Measurements from ENCODE around the gene KIF3C. TPM values are rescaled to one million over a fixed set of nuclear protein-coding genes. Genes with fewer than 3 reads are reported as not detected.

KIF3C gene
- total and polyA plus RNA-seq, 2 experiments from 2014 or later = 7.0 to 7.2 TPM

DNA sequence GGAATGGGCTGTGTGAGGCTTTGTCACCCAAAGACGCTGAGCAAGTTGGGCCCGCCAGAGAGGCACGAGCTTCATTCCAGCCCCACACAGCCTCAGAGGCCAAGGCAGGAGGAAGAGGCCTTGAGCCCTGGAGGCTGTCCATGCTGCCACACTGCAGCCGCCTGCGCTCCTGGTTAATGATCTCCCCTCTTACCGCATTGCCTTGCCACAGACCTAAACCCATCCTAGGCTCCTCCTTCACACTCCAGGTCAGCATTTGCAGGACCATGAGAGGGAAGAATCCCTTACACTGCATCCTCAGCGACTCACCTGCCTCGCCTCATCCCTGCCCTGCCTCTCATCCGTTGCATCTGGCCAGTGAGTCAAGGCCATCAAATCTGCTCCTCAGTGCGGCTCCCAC lies 24.6 kb downstream of the KIF3C start:
- no peak overlapping the region for H3K4me3 ChIP-seq
- WGBS, 2 experiments (ENCODE audit: low coverage in 1 of 2, low lambda C conversion rate in 2 of 2, missing lambda C conversion rate in 2 of 2) = 91 to 92% methylated on average over 10 of the region's 10 CpGs
- no peak for DNase-seq
- H3K36me3 ChIP-seq (ENCODE audit: low read depth) = no peaks in the 10 kb centered on the region
- no peaks in the 10 kb centered on the region for H3K9me3 ChIP-seq (ENCODE audit: low read depth)
- no peaks in the 10 kb centered on the region for H3K9me2 ChIP-seq (ENCODE audit: insufficient read depth)
- no peaks in the 10 kb centered on the region for H4K20me1 ChIP-seq (ENCODE audit: insufficient read depth)
- in situ Hi-C loops (cut with MboI) = no loop called here
- H3K27ac ChIP-seq = no peak overlapping the region
- TF ChIP-seq EZH2phosphoT487 (IDR thresholded peaks at IDR 0.05; ENCODE audit: insufficient read depth, low read depth) = no peak
- TF ChIP-seq EZH2 (IDR thresholded peaks at IDR 0.05; ENCODE audit: insufficient read depth, poor library complexity, severe bottlenecking) = no peak
- H3K4me1 ChIP-seq (ENCODE audit: insufficient read depth) = peaks cover 10% of the 10 kb centered on the region
- H3K9ac ChIP-seq = no peak overlapping the region
- H3F3A ChIP-seq (ENCODE audit: insufficient read depth) = 0 out of 2 replicates have a peak, but pooled peaks cover 12% of the 10 kb centered on the region
- no peak overlapping the region for H2AFZ ChIP-seq
- H3K27me3 ChIP-seq (replicated peaks; ENCODE audit: insufficient read depth) = no peaks in the 10 kb centered on the region
- no peak overlapping the region for H3K4me2 ChIP-seq (ENCODE audit: unreplicated experiment)
- peaks cover 5% of the 10 kb centered on the region; the same call in 1 of the 2 replicates for H3K79me2 ChIP-seq (ENCODE audit: insufficient read depth)

DNA sequence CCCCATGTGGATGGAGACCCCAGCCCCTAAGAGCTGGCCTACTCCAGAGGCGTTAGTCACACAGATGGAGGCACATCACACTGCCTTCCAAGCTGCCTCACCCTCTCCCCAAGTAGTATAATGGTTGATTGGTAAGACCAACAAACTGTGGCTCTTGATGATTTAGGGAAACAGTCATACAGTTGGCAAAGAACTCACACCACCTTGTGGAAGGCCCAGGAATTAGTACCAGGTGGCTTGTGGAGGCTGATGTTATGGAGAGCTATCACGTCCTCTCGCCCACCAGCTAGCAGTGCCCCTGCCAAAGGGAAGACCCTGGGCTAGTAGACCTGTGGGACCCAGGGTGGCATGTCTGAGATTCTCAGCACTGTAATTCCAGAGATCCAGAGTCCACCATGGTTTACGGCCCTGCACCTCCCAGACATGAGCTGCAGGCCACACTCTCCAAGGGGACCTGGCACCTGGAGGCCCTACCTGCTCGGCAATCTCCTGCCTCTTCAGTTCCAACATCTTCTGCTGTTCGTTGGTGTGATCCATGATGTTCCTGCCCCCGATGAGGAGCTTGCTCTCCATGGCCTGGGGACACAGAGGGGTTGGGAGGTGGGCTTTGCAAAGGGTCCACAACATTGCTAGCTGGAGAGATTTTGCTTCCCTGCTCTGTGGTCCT lies 26.3 kb downstream of the KIF3C start:
- H3K4me1 ChIP-seq (ENCODE audit: insufficient read depth) = peaks cover 4% of the 10 kb centered on the region
- no peaks in the 10 kb centered on the region for H3K9me2 ChIP-seq (ENCODE audit: insufficient read depth)
- H3K27me3 ChIP-seq (replicated peaks; ENCODE audit: insufficient read depth) = no peaks in the 10 kb centered on the region
- H3K27ac ChIP-seq = no peak overlapping the region
- no peaks in the 10 kb centered on the region for H3K36me3 ChIP-seq (ENCODE audit: low read depth)
- in situ Hi-C loops (cut with MboI) = no loop called here
- no peak for DNase-seq
- no peak overlapping the region for H3K4me3 ChIP-seq
- no peak overlapping the region for H3K4me2 ChIP-seq (ENCODE audit: unreplicated experiment)
- H3F3A ChIP-seq (ENCODE audit: insufficient read depth) = peaks cover 8% of the 10 kb centered on the region
- 81 to 91% methylated on average over 7 of the region's 7 CpGs for WGBS, 2 experiments (ENCODE audit: low coverage in 1 of 2, low lambda C conversion rate in 2 of 2, missing lambda C conversion rate in 2 of 2)
- H3K9ac ChIP-seq = no peak overlapping the region
- H4K20me1 ChIP-seq (ENCODE audit: insufficient read depth) = no peaks in the 10 kb centered on the region
- peaks cover 5% of the 10 kb centered on the region; the same call in 1 of the 2 replicates for H3K79me2 ChIP-seq (ENCODE audit: insufficient read depth)
- H3K9me3 ChIP-seq (ENCODE audit: low read depth) = no peaks in the 10 kb centered on the region
- no peak overlapping the region for H2AFZ ChIP-seq
- TF ChIP-seq EZH2phosphoT487 (IDR thresholded peaks at IDR 0.05; ENCODE audit: insufficient read depth, low read depth) (no peak), EZH2 (IDR thresholded peaks at IDR 0.05; ENCODE audit: insufficient read depth, poor library complexity, severe bottlenecking) (no peak)

- WGBS, 2 experiments (ENCODE audit: low coverage in 1 of 2, low lambda C conversion rate in 2 of 2, missing lambda C conversion rate in 2 of 2) = 56 to 72% methylated on average over 6 to 7 of the region's 7 CpGs
- peak; percentile 57 for DNase-seq
- H3K9me2 ChIP-seq (ENCODE audit: insufficient read depth) = no peaks in the 10 kb centered on the region
- H2AFZ ChIP-seq = no peak overlapping the region
- no peak overlapping the region for H3K27ac ChIP-seq
- H3F3A ChIP-seq (ENCODE audit: insufficient read depth) = peaks cover 7% of the 10 kb centered on the region
- no peak overlapping the region for H3K9ac ChIP-seq
- no peaks in the 10 kb centered on the region for H4K20me1 ChIP-seq (ENCODE audit: insufficient read depth)
- no peaks in the 10 kb centered on the region for H3K9me3 ChIP-seq (ENCODE audit: low read depth)
- TF ChIP-seq EZH2phosphoT487 (IDR thresholded peaks at IDR 0.05; ENCODE audit: insufficient read depth, low read depth) = no peak
- no peak for TF ChIP-seq EZH2 (IDR thresholded peaks at IDR 0.05; ENCODE audit: insufficient read depth, poor library complexity, severe bottlenecking)
- H3K4me3 ChIP-seq = no peak overlapping the region
- H3K4me1 ChIP-seq (ENCODE audit: insufficient read depth) = no peaks in the 10 kb centered on the region
- no peaks in the 10 kb centered on the region for H3K27me3 ChIP-seq (replicated peaks; ENCODE audit: insufficient read depth)
- H3K36me3 ChIP-seq (ENCODE audit: low read depth) = no peaks in the 10 kb centered on the region
- H3K4me2 ChIP-seq (ENCODE audit: unreplicated experiment) = no peak overlapping the region
- in situ Hi-C loops (cut with MboI) = no loop called here
- no peaks in the 10 kb centered on the region; the same call in 1 of the 2 replicates for H3K79me2 ChIP-seq (ENCODE audit: insufficient read depth)
Observed at GRCh38 chr2:25955036-25955435, 27.3 kb downstream of the KIF3C start.

DNA sequence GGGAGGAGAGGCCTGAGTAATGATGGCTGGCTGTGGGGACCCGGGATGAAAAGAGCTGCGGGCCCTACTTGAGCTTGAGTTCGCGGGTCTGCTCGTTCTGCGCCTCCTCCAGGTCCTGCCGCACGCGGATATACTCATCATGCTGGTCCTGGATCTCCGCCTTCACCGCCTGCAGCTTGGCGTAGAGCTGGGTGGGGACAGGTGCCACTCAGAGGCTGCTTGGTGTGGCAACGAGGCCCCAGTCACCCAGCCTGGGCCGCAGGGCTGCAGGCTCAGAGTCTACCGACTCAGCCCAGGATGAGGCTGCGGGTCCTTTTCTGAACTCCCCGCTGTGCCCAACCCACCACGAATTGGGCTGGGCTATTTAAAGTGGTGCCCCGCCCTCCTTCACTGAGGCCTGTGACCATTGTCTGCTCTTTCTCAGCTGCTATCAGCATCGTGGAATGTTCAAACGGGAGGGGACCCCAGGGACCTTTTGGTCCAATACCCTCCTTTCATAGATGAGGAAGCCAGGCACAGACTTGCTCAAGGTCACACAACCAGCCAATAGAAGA lies 28.0 kb downstream of the KIF3C start:
- Histone ChIP-seq H3K9me3 (ENCODE audit: low read depth) (no peaks in the 10 kb centered on the region), H3F3A (ENCODE audit: insufficient read depth) (peaks cover 7% of the 10 kb centered on the region), H3K4me3 (no peak overlapping the region), H3K4me1 (ENCODE audit: insufficient read depth) (no peaks in the 10 kb centered on the region), H3K4me2 (ENCODE audit: unreplicated experiment) (no peak overlapping the region), H4K20me1 (ENCODE audit: insufficient read depth) (no peaks in the 10 kb centered on the region), H3K79me2 (ENCODE audit: insufficient read depth) (no peaks in the 10 kb centered on the region), H2AFZ (no peak overlapping the region), H3K27ac (no peak overlapping the region), H3K9ac (no peak overlapping the region), H3K27me3 (replicated peaks; ENCODE audit: insufficient read depth) (no peaks in the 10 kb centered on the region), H3K9me2 (ENCODE audit: insufficient read depth) (no peaks in the 10 kb centered on the region), H3K36me3 (ENCODE audit: low read depth) (no peaks in the 10 kb centered on the region)
- TF ChIP-seq EZH2phosphoT487 (IDR thresholded peaks at IDR 0.05; ENCODE audit: insufficient read depth, low read depth) = no peak
- TF ChIP-seq EZH2 (IDR thresholded peaks at IDR 0.05; ENCODE audit: insufficient read depth, poor library complexity, severe bottlenecking) = no peak
- 86 to 88% methylated on average over 21 of the region's 21 CpGs for WGBS, 2 experiments (ENCODE audit: low coverage in 1 of 2, low lambda C conversion rate in 2 of 2, missing lambda C conversion rate in 2 of 2)
- in situ Hi-C loops (cut with MboI) = no loop called here
- DNase-seq = no peak

All from GM23248 (cell line).